A673 (cell line): ENCODE measurements around the gene PRKCA.

ENCODE experiments used
- CTCF ChIP-seq: fragments of 300-800, 200-600 bp; sonication (generic); conservative IDR thresholded peaks from 2 replicates; pipeline ENCODE4 v1.5.1; 2017; ENCODE audit warnings: low read depth, mild to moderate bottlenecking, antibody characterized with exemption, low read length, moderate library complexity, mixed read lengths
- EZH2 ChIP-seq: fragments of 200-600 bp; sonication (generic); IDR thresholded peaks from 2 replicates; pipeline ENCODE4 v1.6.1; 2017; ENCODE audit warnings: borderline replicate concordance, low read depth, mild to moderate bottlenecking, mixed read lengths, antibody characterized with exemption, low read length; ENCODE audit not compliant: poor library complexity, severe bottlenecking

DNA sequence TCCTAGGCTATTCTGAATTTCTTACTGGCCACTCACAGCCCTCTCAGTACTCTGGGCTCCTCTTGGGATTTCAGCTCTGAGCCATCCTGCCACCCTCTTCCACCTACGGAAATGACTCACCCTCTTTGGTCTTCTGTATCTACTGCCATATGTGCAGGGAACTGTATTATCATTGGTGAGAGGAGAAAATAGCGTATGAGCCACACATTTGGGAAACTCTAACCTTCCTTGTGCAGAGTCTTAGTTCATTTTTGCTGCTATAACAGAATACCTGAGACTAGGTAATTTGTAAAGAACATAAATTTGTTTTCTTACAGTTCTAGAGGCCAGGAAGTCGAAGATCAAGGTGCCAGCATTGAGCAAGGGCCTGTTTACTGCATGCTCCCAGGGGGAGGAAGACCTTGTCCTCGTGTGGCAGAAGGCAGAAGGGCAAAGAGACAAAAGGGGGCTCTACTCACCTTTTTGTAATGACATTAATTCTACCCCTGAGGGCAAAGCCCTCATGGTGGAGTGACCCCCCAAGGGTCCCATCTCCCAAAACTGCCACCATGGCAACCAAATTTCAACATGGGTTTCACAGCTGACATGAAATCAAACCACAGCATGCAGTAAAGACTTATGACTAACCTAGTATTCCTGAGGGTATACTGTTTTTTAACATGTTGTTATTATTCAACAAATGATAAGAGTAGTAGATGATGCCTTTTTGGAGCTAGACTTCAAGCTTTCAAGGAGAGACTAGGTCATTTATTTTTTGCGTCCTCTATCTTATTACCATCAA is 191.8 kb downstream of the PRKCA start:
- TF ChIP-seq CTCF: no peak
- no peak for TF ChIP-seq EZH2
